GM18511 (cell line): ENCODE results near the gene C17orf50.
A peak's percentile ranks its signal among the peaks of the same experiment; 100 is the strongest.
"Not testable (repeated sequence)": the region's sequence is repeated elsewhere in the genome, so short reads cannot be mapped to it uniquely, and the experiment has no call there.

Experiments
- ATAC-seq: cut with Tn5 transposase; IDR thresholded peaks from one replicate; pipeline ENCODE4 v1.9.1; 2021; ENCODE audit warnings: mild to moderate bottlenecking, moderate library complexity; ENCODE audit not compliant: unreplicated experiment

C17orf50 gene

DNA sequence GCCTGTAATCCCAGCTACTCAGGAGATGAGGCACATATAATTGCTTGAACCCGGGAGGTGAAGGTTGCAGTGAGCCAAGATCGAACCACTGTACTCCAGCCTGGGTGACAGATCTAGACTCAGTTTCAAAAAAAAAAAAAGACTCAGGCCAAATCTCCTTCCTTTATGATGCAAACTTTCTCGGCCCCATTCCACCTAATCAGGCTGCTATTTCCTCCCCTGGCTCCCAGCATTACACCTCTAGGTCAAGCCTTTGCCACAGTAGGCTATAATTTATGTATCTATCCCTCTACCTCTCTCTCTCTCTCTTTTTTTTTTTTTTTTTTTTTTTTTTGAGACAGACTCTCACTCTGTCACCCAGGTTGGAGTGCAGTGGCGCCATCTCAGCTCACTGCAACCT, 9.1 kb upstream of the C17orf50 start:
- not testable (repeated sequence) for ATAC-seq

DNA sequence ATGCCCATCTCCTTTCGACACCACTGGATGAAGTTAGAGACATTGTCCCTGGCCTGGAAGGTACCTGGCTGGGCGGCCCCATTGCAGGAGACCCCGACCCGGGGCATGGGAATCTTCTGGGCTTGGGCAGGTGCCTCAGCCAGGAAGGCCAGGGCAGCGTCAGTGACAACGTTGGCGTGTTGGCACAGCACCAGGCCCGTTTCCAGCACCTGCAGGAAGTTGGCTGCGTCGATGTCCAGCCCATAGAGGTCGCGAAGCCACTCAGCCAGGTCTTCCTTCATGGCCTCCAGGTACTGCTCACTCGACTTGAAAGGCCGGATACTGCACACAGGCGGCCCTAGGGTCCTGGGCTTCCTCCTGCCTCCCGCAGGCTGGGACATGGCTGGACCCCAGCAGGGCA, 8.2 kb upstream of the C17orf50 start:
- no peak for ATAC-seq

DNA sequence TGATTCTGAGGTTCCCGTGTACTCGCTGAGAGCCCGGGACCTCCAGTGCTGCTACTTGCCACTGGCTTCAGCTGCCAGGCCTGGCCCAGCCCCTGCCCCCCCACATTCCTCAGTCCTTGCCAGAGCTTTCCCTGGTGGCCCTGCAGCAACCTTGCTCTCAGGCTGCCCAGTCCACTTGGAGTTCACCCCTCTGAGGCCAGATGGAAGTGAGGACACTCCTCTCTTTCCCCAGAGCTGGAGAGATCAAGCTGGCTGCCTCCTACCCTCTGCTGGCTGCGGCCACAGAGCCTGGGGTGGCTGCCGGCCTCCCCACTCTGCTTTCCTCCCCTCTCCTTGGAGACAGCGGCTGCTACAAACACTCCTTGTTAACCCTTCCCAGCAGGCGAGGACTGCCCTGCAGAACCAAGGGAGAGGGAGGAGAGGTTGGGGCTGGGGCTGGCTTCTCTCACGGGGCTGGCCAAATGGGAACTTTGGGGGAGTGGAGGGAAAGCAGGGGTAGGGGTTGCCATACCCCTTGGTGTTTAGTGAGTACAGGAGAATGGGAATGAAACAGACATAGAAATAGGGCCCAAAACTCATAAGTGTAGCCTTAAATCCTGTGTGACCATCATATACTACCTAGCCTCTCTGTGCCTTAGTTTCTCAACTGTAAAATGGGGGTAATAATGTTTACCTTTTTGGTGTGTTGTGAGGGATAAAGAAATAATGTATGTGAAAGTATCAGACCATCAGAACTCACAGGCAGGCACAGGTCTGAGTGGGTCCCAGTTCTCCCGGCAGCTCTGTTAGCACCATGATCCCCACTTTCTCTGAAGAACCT, 7.5 kb upstream of the C17orf50 start, which contains the start of gene GAS2L2:
Gene GAS2L2 (minus strand): TSS at position 295 of the 820 bp plus-strand sequence. CDS start 389 bp downstream, outside the sequence.
- ATAC-seq = no peak

DNA sequence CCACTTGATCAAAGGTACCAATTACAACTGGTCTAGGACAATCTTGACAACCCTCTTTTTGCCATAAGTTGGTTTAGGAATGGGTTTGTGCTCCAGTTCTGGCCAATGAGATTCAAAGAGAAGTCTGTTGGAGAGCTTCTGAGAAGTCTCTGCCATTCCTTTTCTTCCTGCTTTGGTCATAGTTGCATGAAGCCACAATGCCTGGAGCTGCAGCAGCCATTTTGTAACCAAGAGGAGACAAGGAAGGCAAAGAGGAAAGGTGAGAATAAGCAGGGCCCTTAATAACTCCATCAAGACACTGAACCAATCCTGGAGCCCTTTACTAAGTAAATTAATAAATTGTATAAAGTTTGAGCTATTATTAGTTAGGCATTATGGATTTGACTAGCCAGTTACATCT, 3.4 kb upstream of the C17orf50 start:
- ATAC-seq = no peak

DNA sequence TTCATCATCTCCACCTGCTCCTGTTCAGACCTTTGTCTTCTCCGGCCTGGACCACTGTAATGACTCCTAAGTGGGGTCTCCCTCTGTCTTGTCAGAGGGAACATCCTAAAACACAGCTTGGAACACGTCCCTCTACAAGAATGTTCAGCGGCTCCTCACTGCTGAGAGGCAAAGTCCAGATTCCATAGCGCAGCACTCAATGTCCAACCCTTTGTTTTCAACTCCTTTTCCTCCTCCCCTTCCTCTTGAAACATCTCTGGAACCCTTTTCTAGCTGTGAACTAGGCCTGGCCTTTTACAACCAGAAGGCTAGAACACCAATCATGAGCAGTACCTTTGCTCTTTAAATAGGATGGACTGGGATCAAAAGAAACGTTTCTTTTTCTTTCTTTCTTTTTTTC, 914 bp downstream of the C17orf50 start:
- no peak for ATAC-seq

DNA sequence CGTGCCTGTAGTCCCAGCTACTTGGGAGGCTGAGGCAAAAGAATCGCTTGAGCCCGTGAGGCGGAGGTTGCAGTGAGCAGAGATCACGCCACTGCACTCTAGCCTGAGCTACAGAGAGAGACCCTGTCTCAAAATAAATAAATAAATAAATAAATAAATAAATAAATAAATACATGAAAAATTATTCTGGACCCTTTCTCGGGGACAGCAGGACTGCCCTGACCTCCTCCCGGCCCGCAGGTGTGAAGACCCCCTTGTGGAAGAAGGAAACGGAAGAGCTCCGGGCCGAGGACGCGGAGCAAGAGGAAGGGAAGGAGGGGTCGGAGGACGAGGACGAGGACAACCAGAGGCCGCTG, 3.1 kb downstream of the C17orf50 start:
- ATAC-seq = no peak

DNA sequence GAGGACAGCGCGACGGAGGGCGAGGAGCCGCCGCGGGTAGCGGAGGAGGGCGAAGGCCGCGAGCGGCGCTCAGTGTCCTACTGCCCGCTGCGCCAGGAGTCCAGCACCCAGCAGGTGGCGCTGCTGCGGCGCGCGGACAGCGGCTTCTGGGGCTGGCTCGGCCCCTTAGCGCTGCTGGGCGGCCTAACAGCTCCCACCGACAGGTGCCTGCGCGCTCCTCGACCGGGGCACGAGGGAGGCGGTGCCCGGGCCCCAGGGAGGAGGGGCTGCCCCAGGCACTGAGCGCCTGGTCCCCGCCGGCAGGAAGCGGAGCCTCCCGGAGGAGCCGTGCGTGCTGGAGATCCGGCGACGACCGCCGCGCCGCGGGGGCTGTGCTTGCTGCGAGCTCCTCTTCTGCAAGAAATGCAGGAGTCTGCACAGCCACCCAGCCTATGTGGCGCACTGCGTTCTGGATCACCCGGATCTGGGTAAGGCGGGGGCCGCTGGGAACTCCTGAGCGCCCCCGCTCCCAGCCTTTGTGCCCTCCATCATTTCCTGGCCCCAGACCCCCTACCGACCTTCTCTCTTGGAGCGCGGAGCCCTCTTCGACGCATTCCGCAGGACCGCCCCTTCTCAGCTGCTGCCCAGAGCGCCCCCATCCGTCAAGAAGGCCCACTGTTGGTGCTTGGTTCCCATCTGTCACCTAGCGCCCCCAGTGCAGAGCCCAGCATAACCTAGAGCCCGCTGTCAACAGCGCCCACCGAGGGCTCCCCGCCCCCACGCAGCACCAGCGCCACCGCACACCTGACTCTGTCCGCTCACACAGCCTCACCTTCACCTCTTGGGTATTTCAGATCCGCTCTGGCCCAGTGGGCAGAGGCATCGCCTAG, 3.7 kb downstream of the C17orf50 start:
- peak; percentile 89 for ATAC-seq

DNA sequence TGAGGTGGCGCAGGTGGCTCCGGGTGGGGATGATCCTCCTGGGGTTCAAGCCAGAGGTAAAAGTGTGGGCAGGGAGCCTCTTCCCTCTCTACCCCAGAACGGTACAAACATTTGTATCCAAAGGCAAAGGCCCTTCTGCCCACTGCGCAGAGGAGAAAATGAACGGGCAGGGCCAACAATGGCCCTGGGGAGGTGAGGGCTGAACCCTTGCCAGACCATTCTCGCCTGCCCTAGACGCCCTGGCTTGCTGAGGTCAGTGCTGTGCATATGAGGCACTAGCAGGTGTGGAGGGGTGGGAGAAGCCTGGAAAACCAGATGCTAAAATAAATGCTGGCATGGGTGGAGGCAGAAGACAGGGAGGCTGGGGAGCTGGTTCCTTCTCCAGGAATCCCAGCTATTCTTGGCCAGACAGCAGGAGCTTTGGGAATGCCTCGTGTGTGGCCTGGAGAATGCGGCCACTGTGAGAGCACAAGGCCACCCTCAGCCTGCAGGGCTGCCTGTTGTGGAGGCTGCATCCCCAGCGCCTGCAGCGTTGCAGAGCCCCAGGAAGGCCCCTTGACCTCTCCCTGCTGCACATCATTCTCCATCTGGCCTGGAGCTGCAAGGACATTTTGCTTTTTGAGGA, 4.5 kb downstream of the C17orf50 start:
- ATAC-seq = no peak

DNA sequence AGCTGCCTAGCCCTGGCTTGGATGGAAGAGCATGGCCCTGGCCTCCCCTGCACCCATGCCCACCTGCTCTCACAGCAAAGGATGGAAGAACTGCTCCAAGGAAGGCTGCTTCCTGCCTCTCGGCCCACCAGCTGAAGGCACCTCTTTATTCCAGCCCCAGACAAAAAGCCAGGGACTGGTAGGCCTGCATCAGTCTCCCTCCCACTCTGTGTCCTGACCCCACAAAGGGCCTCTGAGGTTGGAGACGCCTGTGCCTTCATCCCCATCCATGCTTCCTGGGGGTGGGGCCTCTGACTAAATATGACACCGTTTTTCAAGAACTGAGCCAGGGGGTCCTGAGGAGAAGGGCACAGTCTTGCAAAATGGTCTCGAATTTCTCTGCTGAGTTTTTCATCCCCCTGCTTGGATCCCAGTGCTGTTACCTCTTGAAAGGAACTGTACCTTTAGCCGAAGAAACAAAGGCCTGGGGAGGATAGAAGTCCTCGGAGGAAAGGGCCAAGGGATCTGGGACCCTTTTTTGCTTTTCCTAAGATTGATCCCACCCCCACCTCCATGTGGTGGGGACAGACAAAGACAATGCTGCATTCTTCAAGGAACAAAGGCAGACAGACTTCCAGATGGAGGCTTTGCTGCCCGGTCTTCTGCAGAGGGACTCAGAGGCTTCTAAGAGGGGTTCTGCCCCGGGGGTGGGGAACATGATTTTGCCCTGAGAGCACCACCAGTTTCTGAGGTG, 5.2 kb downstream of the C17orf50 start:
- ATAC-seq = no peak

DNA sequence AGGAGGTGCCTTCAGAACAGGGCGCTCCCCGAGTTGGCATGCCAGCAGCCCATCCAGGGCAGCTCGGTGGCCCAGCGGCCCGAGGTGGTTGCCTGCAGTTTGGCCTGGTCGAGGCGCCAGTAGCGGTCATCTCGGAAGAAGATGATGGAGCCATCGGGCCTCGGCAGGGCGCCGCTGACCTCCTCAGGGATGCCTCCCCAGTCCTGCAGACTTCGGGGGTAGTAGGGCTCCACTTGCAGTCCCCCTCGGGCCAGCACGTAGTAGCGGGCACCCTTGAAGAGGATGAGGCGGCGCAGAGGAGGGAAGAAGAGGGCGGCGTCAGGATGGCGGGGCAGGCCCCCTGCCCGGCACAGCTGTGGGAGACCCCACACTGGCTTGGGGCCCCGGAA, 5.8 kb downstream of the C17orf50 start:
- ATAC-seq = no peak

DNA sequence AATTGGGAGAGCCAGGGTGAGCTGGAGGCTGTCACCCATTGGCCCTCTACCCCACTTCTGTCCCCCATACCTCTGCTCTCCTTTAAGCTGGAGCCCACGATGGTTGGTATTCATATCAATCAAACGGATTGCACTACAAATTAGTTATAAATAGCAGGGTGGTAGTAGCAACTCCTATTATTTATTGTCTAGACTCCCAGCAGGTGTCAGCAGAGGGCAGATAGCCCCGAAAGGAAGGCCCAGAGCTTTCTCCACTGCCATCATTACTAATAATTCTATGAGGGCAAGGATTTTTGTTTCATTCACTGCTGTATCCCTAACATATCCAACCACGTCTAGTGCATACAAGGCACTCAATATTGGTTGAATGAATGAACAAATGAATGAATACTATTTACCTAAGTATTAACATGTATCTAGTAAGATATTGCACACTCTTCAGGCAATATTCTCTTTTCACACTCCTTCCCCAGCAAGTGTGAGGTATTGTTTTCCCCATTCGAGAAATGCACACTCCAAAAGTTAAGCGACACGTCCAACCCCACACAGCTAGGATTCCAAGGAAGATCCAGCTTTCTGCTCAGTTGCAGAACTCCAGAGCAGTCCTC, 6.3 kb downstream of the C17orf50 start:
- ATAC-seq = no peak

DNA sequence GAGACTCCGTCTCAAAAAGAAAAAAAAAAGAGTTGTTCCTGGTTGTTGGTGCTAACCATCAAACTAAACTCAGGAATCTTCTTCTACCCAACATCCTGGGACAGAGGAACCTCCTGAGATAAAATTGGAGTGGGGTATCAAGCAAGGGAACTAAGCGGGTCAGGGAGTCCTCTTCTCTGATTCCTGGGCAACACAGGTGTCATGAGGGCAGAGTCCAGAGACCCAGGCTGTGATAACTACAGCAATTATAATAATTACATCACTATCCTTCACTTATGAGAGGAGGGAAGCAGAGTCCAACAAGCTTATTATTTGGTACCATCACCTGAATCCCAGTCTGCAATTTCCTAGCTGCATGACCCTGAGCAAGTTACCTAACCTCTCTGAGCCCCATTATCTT, 8.1 kb downstream of the C17orf50 start:
- ATAC-seq = no peak

DNA sequence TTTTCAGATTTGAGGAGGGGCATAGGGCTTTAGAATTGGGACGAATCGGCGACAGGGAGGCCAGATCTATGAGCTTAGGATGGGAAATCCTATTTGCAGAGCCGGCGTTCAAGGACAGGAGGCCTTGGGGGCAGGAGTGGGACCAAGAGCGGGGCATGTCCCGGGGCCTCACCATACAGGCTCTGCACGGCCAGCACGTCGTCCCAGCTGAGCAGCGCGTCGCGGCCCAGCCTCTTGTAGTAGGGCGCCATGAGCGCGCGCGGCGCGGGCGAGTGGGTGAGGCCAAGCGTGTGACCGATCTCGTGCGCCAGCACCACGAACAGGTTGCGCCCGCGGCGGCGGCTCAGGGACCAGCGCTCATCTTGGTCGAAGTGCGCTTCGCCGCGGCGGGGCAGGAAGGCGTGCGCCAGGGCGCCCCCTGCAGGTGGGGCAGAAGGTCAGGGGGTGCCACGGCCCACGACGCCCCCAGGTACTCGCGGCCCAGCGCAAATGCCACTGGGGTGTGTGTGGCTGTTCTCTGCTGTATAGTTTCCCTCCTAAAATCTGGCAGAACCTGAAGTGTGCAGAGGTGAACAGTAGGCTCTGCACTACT, 9.3 kb downstream of the C17orf50 start:
- no peak for ATAC-seq

DNA sequence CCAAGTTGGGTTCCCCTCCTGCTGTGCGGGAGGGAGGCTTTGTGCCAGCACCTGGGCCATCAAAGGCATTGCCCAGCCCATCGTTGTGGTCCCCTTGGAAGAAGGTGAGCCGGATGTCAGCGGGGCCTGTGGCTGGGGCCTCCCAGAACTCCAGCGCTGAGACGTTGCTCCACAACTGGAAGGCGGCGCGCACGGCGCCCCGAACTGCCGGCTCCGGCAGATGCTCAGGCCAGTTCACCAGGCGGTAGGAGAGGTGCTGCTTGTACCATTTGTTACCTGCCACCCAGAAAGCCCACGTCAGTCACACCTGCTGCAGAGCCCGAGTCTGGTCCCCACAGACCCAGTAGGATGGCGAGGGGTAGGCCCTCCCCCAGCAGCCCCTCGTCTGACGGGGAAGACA, 12.4 kb downstream of the C17orf50 start:
- ATAC-seq = no peak

DNA sequence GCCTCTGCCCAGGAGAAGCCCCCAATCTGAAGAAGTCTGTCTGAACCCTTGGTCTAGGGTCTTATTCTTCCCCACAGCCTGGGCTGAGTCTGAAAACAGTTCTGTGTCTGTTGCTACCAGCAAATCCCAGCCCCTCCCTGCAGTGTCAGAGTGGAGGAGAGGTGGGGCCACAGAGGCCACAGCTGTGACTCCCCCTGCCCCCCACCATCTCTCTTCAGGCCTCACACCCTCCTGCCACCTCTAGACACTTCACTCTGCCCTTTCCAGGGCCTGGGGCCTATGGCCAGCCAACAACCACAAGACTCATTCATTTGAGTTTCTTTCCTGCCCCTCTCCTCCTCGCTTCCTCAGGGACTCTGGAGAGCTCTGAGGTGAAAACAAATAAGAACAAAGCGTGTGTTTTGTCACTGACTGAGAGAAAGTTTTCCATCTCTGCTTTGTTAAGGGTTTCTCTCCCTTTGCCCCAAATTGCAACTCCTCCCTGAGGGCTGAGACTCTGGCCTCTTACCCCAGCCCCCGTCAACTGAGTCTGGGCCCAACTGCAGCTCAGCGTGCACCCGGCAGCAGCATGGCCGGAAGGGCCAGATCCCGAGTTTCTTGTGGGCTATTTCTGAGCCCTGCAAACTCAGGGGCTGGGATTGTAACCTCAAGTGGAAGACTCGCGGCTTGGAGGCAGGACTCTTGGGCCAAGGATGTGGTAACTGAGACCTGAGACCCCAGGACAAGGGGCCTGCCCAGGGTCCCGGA, 13.2 kb downstream of the C17orf50 start:
- ATAC-seq = no peak

DNA sequence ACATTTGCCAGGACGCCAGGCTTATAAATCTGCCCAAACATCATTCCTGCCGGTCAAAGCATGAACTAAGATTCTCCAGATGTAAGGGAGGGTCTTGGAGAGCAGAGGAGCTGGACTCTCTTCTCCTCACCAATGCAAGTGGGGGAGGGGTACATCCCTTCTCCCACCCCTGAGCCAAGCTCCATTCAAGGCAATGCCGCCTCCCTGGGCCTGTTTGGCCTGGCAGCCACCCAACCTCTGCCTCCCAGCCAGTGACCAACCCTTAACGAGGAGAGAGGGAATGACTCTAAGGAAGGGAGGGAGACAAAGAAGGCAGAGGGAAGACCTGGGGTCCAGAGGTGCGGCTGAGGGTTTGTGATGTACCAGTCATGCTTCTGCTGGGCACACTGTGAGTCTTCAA, 13.8 kb downstream of the C17orf50 start:
- no peak for ATAC-seq

DNA sequence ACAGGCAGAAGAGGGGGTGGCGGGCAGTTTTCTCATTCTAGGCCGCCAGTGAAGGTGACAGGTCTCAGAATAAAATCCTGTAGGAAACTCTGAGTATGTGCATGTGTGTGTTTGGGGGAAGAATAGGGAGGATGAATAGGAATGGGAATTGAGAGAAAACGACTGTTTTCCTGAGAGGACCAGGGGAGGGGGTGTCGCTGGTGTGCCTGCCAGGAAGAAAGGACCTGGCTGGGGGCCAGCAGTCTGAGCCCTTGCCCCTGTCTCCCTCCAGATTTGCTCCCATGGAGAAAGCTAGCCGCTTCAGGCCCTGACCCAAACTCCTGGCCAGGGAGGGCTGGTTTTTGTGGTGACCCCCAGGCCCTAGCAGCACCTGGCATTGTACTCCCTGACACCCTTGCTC, 14.4 kb downstream of the C17orf50 start:
- no peak for ATAC-seq

DNA sequence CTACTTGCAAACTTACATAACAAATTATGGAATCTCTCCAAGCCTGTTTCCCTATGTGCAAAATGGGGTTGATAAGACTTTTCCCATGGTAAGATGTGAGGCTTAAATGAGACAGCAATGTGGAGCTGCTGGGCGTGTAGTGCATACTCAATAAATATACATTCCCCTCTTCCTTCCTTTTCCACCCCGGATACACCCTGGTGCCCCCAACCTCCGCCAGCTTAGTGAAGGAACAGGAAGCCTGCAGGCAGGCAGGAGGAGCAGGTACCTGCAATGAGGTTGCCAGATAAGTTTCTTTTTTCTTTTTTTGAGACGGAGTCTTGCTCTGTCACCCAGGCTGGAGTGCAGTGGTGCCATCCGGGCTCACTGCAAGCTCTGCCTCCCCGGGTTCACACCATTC, 14.9 kb downstream of the C17orf50 start:
- no peak for ATAC-seq

DNA sequence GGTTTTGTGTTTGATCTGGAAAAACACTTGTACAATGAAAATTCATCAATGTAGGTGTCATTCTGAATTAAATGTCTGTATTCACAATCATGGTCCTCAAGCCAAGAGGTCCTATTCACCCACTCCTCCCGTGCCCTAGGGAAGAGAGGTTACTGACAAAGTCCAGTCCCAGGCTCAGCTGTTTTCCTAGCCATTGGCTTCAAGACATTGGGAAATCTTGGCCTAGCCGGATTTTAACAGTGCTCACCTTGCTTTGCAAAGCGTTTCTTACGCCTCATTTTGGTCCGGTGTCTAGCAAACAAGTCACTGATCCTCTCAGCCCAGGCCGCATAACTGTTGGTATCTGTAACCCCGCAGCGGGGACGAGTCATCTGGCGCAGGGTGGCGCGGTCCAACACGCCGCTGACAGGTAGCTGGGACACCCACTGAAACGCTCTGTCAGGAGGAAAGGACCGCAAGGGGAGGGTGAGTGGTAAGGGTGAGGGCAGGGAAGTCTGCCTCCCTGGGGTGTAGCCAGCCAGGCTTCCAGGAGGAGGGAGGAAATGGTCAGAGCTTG, 18.0 kb downstream of the C17orf50 start:
- ATAC-seq = no peak
